ENCODE results near the gene PTPRM. TPM values are rescaled to one million over a fixed set of nuclear protein-coding genes. Genes with fewer than 3 reads are reported as not detected.

Gene PTPRM
- total and polyA plus RNA-seq, 2 of the 8 experiments (the other 6 are each of a cell fraction or from before 2014, with no cell fraction given): 4.1 to 7.0 TPM

GRCh38 chr18:7754258-7754657 lies 187.1 kb downstream of the PTPRM start:
- Histone ChIP-seq H4K8ac (ENCODE audit: extremely low read depth, insufficient read depth, low read length) (no peak overlapping the region), H4K20me1 (replicated peaks in 1 of 2; ENCODE audit: control insufficient read depth in 1 of 2, insufficient read depth in 2 of 2, low read length in 2 of 2) (no peaks in the 10 kb centered on the region), H3K18ac (ENCODE audit: extremely low read depth, low read length) (no peak overlapping the region), H3K36me3 (ENCODE audit: control insufficient read depth in 2 of 4, insufficient read depth in 4 of 4, low read length in 3 of 4) (no peaks in the 10 kb centered on the region), H3K4ac (replicated peaks; ENCODE audit: insufficient read length, low read depth, low read length) (no peak overlapping the region), H2BK12ac (ENCODE audit: low read depth, low read length) (no peak overlapping the region), H3K9me3 (ENCODE audit: insufficient read depth in 2 of 2, low read depth in 1 of 2, low read length in 1 of 2) (no peaks in the 10 kb centered on the region), H3K4me1 (replicated peaks in 1 of 4; ENCODE audit: control insufficient read depth in 3 of 4, insufficient read depth in 4 of 4, low read length in 3 of 4) (peaks cover 0 to 7% (median 3%) of the 10 kb centered on the region in 4 experiments; a peak in 2 of 7 replicates), H3K4me3 (ENCODE audit: extremely low read depth in 1 of 4, insufficient read depth in 2 of 4, low read depth in 3 of 4, low read length in 4 of 4) (no peak overlapping the region), H3K4me2 (ENCODE audit: insufficient read depth in 1 of 2, low read depth in 2 of 2, low read length in 2 of 2) (no peak overlapping the region), H2AK5ac (ENCODE audit: low read depth, low read length) (no peak overlapping the region), H3K23ac (ENCODE audit: insufficient read length) (no peak overlapping the region), H2BK20ac (ENCODE audit: low read length) (no peak overlapping the region), H3K14ac (ENCODE audit: insufficient read length) (no peak overlapping the region), H3K79me2 (ENCODE audit: control insufficient read depth in 1 of 2, insufficient read depth in 2 of 2, low read length in 2 of 2) (no peaks in the 10 kb centered on the region), H4K5ac (ENCODE audit: insufficient read length, low read depth, low read length) (no peak overlapping the region), H2AFZ (ENCODE audit: low read length) (no peak overlapping the region), H3K79me1 (ENCODE audit: low read depth, low read length) (peaks cover 3% of the 10 kb centered on the region; the same call in 1 of the 2 replicates), H2BK120ac (replicated peaks; ENCODE audit: low read depth, low read length) (no peak overlapping the region), H3K27ac (ENCODE audit: low read depth, low read length) (no peak overlapping the region), H3K9ac (replicated peaks in 1 of 4; ENCODE audit: extremely low read depth in 1 of 4, low read depth in 3 of 4, low read length in 3 of 4) (no peak overlapping the region), H4K91ac (replicated peaks; ENCODE audit: insufficient read length, low read length) (no peak overlapping the region), H3K23me2 (ENCODE audit: low read depth, low read length) (no peaks in the 10 kb centered on the region), H2BK15ac (ENCODE audit: low read length) (no peak overlapping the region), H2BK5ac (ENCODE audit: low read depth, low read length) (no peak overlapping the region), H3K27me3 (replicated peaks in 1 of 4; ENCODE audit: control insufficient read depth in 3 of 4, extremely low read depth in 1 of 4, insufficient read depth in 3 of 4, low read length in 3 of 4) (no peaks in the 10 kb centered on the region), H3K56ac (replicated peaks; ENCODE audit: insufficient read length, low read depth, low read length) (no peak overlapping the region)
- TF ChIP-seq ASH2L (IDR thresholded peaks at IDR 0.05; ENCODE audit: low read length): no peak
- no peak for TF ChIP-seq EGR1 (IDR thresholded peaks at IDR 0.05; ENCODE audit: borderline replicate concordance, low read depth, low read length)
- TF ChIP-seq POLR2AphosphoS5 (IDR thresholded peaks at IDR 0.05; ENCODE audit: low read depth, low read length): no peak
- no peak for TF ChIP-seq POLR2A (IDR thresholded peaks at IDR 0.05; ENCODE audit: control extremely low read depth in 1 of 2, low read depth in 2 of 2, low read length in 2 of 2)
- TF ChIP-seq ZNF274 (IDR thresholded peaks at IDR 0.05; ENCODE audit: borderline replicate concordance, extremely low read depth, low read length): no peak
- TF ChIP-seq SP4 (IDR thresholded peaks at IDR 0.05; ENCODE audit: low read length): no peak
- no peak for TF ChIP-seq CTCF (IDR thresholded peaks at IDR 0.05; ENCODE audit: control extremely low read depth in 1 of 3, insufficient read depth in 1 of 3, low read depth in 1 of 3, low read length in 3 of 3)
- no peak for TF ChIP-seq SIN3A (conservative IDR thresholded peaks at IDR 0.05 in 1 of 2, IDR thresholded peaks at IDR 0.05 in 1 of 2; ENCODE audit: low read depth in 1 of 2, low read length in 2 of 2)
- TF ChIP-seq TEAD4 (IDR thresholded peaks at IDR 0.05; ENCODE audit: low read depth, low read length): no peak
- no peak for TF ChIP-seq HDAC6 (IDR thresholded peaks at IDR 0.05; ENCODE audit: low read depth, low read length)
- DNase-seq (ENCODE audit: low read depth in 1 of 2, low spot score in 2 of 2) (no peak), FAIRE-seq (no peak)
- CTCF ChIA-PET (ENCODE audit: partially characterized antibody): interaction anchor here (1.2 kb wide), 1 partner anchor 36 kb away, joined by 3 read pairs; no protein-coding TSS in a partner anchor
- WGBS, 2 experiments (ENCODE audit: extremely low coverage in 1 of 2, insufficient coverage in 1 of 2, insufficient read length in 1 of 2, insufficient replicate concordance in 2 of 2, low coverage in 1 of 2, low lambda C conversion rate in 2 of 2, missing lambda C conversion rate in 1 of 2): 85% methylated on average over 1 of the region's 1 CpG; no CpG with 5 or more reads in 1 of the 2 experiments
- POLR2A ChIA-PET (ENCODE audit: partially characterized antibody): no interaction called here
